8988T (cell line): ENCODE measurements around the gene NCCRP1.

Source experiments
- DNase-seq: peaks from one replicate; pipeline ENCODE4 v3.0.0; 2011

NCCRP1 gene

GRCh38 chr19:39166571-39167391, 30.0 kb upstream of the NCCRP1 start:
- DNase-seq = no peak

GRCh38 chr19:39167461-39168257, 29.1 kb upstream of the NCCRP1 start:
- DNase-seq = no peak

GRCh38 chr19:39168258-39169142, 28.3 kb upstream of the NCCRP1 start:
- DNase-seq = no peak

GRCh38 chr19:39169143-39169810, 27.5 kb upstream of the NCCRP1 start:
- no peak for DNase-seq

GRCh38 chr19:39170386-39171231, 26.2 kb upstream of the NCCRP1 start:
- DNase-seq = no peak

GRCh38 chr19:39171479-39172465, 25.0 kb upstream of the NCCRP1 start:
- no peak for DNase-seq

- DNase-seq = no peak
Observed at GRCh38 chr19:39172700-39173501, 23.9 kb upstream of the NCCRP1 start.

GRCh38 chr19:39173502-39173991, 23.2 kb upstream of the NCCRP1 start:
- no peak for DNase-seq

GRCh38 chr19:39174142-39174541, 22.6 kb upstream of the NCCRP1 start:
- DNase-seq = no peak

GRCh38 chr19:39174558-39175544, 21.9 kb upstream of the NCCRP1 start:
- no peak for DNase-seq

GRCh38 chr19:39175564-39175963, 21.2 kb upstream of the NCCRP1 start:
- no peak for DNase-seq

- no peak for DNase-seq
Observed at GRCh38 chr19:39177110-39177699, 19.6 kb upstream of the NCCRP1 start.

- DNase-seq = no peak
Observed at GRCh38 chr19:39177736-39178135, 19.0 kb upstream of the NCCRP1 start.

GRCh38 chr19:39178296-39179006, 18.3 kb upstream of the NCCRP1 start:
- no peak for DNase-seq

- DNase-seq = no peak
Observed at GRCh38 chr19:39179754-39180153, 17.0 kb upstream of the NCCRP1 start.

- DNase-seq = no peak
Observed at GRCh38 chr19:39180749-39181148, 16.0 kb upstream of the NCCRP1 start.
